Sigmoid colon (tissue), 7 donors: ENCODE measurements around the gene GJE1. TPM values are rescaled to one million over a fixed set of nuclear protein-coding genes. Genes with fewer than 3 reads are reported as not detected.

Experiments
- DNase-seq: peaks from one replicate; pipeline ENCODE4 v3.0.0-alpha.2; 2019
- H3K27ac ChIP-seq, 4 donors: fragments of 200-600 bp; sonication (generic); one replicate each; pipeline ENCODE4 v1.5.1; 2016 to 2019; ENCODE audit warnings: mild to moderate bottlenecking in 1 of 4
- H3K27me3 ChIP-seq, 3 donors: fragments of 200-600 bp; sonication (generic); one replicate each; pipeline ENCODE4 v1.5.1; 2019; ENCODE audit warnings: mild to moderate bottlenecking in 1 of 3
- H3K36me3 ChIP-seq, 4 donors: fragments of 200-600 bp; sonication (generic); one replicate each; pipeline ENCODE4 v1.5.1; 2016 to 2019
- H3K4me1 ChIP-seq, 4 donors: fragments of 200-600 bp; sonication (generic); one replicate each; pipeline ENCODE4 v1.5.1; 2017 to 2019
- H3K4me3 ChIP-seq, 4 donors: fragments of 200-600 bp; sonication (generic); one replicate each; pipeline ENCODE4 v1.5.1; 2017 to 2019; ENCODE audit warnings: mild to moderate bottlenecking in 2 of 4, moderate library complexity in 1 of 4
- H3K9me3 ChIP-seq, 4 donors: fragments of 200-600 bp in 3 of 4; sonication (generic) in 3 of 4; one replicate each; pipeline versions ENCODE4 v1.5.1 to v1.6.1; 2013 to 2019
- EP300 ChIP-seq, 4 donors: sonication (generic); formaldehyde crosslinking; IDR thresholded peaks; one replicate each; pipeline ENCODE4 v1.6.1; 2017; ENCODE audit warnings: antibody characterized with exemption in 4 of 4
- POLR2A ChIP-seq, 2 donors: fragments of 450-650 bp; IDR thresholded peaks; one replicate each; pipeline ENCODE4 v1.6.1; 2016; ENCODE audit warnings: antibody characterized with exemption in 2 of 2, mild to moderate bottlenecking in 2 of 2, moderate library complexity in 2 of 2
- POLR2AphosphoS5 ChIP-seq, 4 donors: sonication (generic); formaldehyde crosslinking; IDR thresholded peaks; one replicate each; pipeline ENCODE4 v1.6.1; 2017; ENCODE audit warnings: antibody characterized with exemption in 4 of 4
- WGBS, 2 donors: extraction: QIAGEN DNeasy Blood & Tissue Kit; methylation state at CpG; one replicate each; pipeline ENCODE4 v1.1.7; 2013; 5-methylcytosine and 5-hydroxymethylcytosine counted together
- intact Hi-C: fragments of 100-400 bp; cut with DNase I; formaldehyde crosslinking; loops from one replicate; pipeline ENCODE4 v1.15.1; 2023
- polyA plus RNA-seq, 3 donors: library from polyadenylated mRNA; stranded (reverse); fragments of 200-250 nt; gene quantifications; one replicate each; pipeline ENCODE4 v1.2.3, GENCODE V29; 2013
- total RNA-seq, 4 donors: library from RNA; depleted of rRNA; stranded (reverse); fragments of >200 nt; gene quantifications; one replicate each; pipeline ENCODE4 v1.1.0, GENCODE V29; 2016
- TF ChIP-seq, protein P1 (sequence below), 4 experiments: fragments of 450-650 bp in 3 of 4; fragments of 200-600 bp in 1 of 4; IDR thresholded peaks; one replicate each; pipeline ENCODE4 v1.5.1; 2016 to 2019; ENCODE audit warnings: antibody characterized with exemption in 4 of 4, mild to moderate bottlenecking in 3 of 4, moderate library complexity in 2 of 4
- donor health status: healthy with polysubstance abuse.
- donor health status: Bipolar disorder and iron deficiency.
- donor health status: healthy.

Gene GJE1
- total and polyA plus RNA-seq, 7 donors, result not detected

DNA sequence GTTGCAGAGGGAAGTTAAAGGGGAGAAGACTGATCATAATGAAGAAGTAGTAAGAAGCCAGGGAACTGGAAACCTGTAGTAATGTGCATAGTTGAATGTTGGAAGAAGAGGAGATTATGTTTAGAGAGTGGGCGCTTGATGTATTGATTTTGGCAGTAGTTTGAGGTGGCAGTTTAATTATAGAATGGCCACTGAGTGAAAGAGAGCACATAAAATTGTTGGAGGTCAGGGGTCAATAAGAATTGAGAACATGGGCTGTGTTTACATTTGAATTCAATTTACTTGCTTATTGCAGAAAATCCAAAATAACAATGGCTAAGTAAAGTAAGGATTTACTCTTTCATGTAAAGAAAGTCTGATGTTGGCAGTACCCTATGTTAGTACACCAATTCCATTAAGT, 30.1 kb downstream of the GJE1 start:
- H3K27me3 ChIP-seq, result no peaks in the 10 kb centered on the region
- H3K4me1 ChIP-seq, result peaks cover 0 to 12% (median 7%) of the 10 kb centered on the region in 4 donors
- no peak for DNase-seq
- TF ChIP-seq POLR2A (IDR thresholded peaks at IDR 0.05) (no peak), POLR2AphosphoS5 (IDR thresholded peaks at IDR 0.05) (no peak), EP300 (IDR thresholded peaks at IDR 0.05) (no peak)
- TF ChIP-seq, protein P1, sequence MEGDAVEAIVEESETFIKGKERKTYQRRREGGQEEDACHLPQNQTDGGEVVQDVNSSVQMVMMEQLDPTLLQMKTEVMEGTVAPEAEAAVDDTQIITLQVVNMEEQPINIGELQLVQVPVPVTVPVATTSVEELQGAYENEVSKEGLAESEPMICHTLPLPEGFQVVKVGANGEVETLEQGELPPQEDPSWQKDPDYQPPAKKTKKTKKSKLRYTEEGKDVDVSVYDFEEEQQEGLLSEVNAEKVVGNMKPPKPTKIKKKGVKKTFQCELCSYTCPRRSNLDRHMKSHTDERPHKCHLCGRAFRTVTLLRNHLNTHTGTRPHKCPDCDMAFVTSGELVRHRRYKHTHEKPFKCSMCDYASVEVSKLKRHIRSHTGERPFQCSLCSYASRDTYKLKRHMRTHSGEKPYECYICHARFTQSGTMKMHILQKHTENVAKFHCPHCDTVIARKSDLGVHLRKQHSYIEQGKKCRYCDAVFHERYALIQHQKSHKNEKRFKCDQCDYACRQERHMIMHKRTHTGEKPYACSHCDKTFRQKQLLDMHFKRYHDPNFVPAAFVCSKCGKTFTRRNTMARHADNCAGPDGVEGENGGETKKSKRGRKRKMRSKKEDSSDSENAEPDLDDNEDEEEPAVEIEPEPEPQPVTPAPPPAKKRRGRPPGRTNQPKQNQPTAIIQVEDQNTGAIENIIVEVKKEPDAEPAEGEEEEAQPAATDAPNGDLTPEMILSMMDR (IDR thresholded peaks at IDR 0.05), result no peak
- no peak overlapping the region for H3K27ac ChIP-seq
- 30 to 71% methylated on average over 1 of the region's 1 CpG for WGBS, 2 donors
- peaks cover 0 to 17% (median 4%) of the 10 kb centered on the region in 4 donors for H3K36me3 ChIP-seq
- H3K4me3 ChIP-seq, result no peak overlapping the region
- H3K9me3 ChIP-seq, result no peaks in the 10 kb centered on the region
- intact Hi-C loops, result no loop called here

DNA sequence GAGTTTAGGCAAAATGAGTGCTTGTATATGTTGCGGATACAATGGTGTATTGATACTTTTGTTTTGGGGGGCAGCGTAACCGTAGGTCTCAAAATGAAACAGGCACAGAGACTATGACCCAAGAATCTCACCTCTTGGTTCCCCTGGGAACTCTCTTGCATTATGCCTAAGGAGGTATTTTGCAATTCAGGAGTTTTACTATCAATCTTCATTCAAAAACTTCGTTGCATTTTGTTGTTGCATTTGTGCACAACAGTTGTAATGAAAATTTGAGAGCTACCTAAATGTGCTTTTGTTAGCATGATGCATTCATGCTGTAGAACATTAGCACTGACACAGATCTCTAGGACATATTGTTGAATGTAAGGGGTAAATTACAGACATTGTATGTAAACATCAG, 32.5 kb downstream of the GJE1 start:
- TF ChIP-seq POLR2AphosphoS5 (IDR thresholded peaks at IDR 0.05) (no peak), POLR2A (IDR thresholded peaks at IDR 0.05) (no peak), EP300 (IDR thresholded peaks at IDR 0.05) (no peak)
- TF ChIP-seq, protein P1 (IDR thresholded peaks at IDR 0.05), result no peak
- Histone ChIP-seq H3K9me3 (no peaks in the 10 kb centered on the region), H3K27me3 (no peaks in the 10 kb centered on the region), H3K27ac (no peak overlapping the region), H3K4me3 (no peak overlapping the region), H3K36me3 (peaks cover 0 to 30% (median 4%) of the 10 kb centered on the region in 4 donors), H3K4me1 (peaks cover 0 to 12% (median 7%) of the 10 kb centered on the region in 4 donors)
- 88 to 90% methylated on average over 4 of the region's 4 CpGs for WGBS, 2 donors
- DNase-seq, result no peak
- intact Hi-C loops, result no loop called here

DNA sequence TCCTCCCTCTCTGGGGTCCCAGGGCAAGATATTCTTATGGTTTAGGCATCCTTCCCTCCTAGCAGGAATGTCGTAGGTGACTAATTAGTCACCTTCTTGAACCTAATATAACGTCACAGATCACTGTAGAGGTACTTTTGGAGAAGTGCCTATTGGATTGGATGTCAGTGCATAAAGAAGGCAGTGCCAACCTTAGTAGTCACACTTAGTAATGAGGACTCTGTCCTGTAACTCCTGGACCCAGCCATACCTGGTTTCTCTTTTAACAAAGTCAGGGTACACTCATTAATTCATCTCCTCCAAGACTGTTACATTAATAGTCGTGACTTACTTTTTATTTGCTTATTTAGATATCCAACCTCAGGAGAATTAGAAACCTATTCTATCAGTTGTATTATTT, 34.3 kb downstream of the GJE1 start:
- H3K4me3 ChIP-seq, result no peak overlapping the region
- intact Hi-C loops, result no loop called here
- peaks cover 4 to 48% (median 10%) of the 10 kb centered on the region in 4 donors for H3K36me3 ChIP-seq
- peaks cover 0 to 12% (median 5%) of the 10 kb centered on the region in 4 donors for H3K4me1 ChIP-seq
- H3K27me3 ChIP-seq, result no peaks in the 10 kb centered on the region
- no peak overlapping the region for H3K27ac ChIP-seq
- no peaks in the 10 kb centered on the region for H3K9me3 ChIP-seq
- no peak for DNase-seq
- TF ChIP-seq, protein P1 (IDR thresholded peaks at IDR 0.05), result no peak
- TF ChIP-seq EP300 (IDR thresholded peaks at IDR 0.05), result no peak
- no peak for TF ChIP-seq POLR2A (IDR thresholded peaks at IDR 0.05)
- WGBS, 2 donors, result 91 to 92% methylated on average over 3 of the region's 3 CpGs

DNA sequence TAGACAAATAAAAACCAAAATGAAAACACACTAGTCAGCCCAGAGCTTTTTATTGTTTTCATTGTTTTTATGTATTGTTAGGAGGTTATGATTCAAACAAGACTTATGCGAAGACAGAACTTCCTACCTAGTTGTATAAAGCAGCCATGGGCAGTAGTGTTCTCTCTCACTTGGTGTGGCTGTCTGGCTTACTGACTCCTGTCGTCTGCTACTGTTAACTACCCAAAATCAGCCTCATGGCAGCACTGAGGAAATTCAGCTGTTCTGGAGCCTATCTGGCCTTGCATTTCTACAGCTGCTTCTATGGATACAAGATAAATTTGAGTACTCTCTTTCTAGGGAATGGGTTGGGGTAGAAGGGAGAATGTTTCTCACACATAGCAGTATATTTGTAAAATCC, 34.8 kb downstream of the GJE1 start:
- Histone ChIP-seq H3K36me3 (peaks cover 4 to 52% (median 10%) of the 10 kb centered on the region in 4 donors), H3K27ac (no peak overlapping the region), H3K4me1 (peaks cover 0 to 8% (median 4%) of the 10 kb centered on the region in 4 donors), H3K9me3 (no peaks in the 10 kb centered on the region), H3K4me3 (no peak overlapping the region), H3K27me3 (no peaks in the 10 kb centered on the region)
- WGBS, 2 donors, result 89 to 94% methylated on average over 2 of the region's 2 CpGs
- TF ChIP-seq EP300 (IDR thresholded peaks at IDR 0.05) (no peak), POLR2A (IDR thresholded peaks at IDR 0.05) (no peak), POLR2AphosphoS5 (IDR thresholded peaks at IDR 0.05) (no peak)
- TF ChIP-seq, protein P1 (IDR thresholded peaks at IDR 0.05), result no peak
- DNase-seq, result no peak
- intact Hi-C loops, result no loop called here

DNA sequence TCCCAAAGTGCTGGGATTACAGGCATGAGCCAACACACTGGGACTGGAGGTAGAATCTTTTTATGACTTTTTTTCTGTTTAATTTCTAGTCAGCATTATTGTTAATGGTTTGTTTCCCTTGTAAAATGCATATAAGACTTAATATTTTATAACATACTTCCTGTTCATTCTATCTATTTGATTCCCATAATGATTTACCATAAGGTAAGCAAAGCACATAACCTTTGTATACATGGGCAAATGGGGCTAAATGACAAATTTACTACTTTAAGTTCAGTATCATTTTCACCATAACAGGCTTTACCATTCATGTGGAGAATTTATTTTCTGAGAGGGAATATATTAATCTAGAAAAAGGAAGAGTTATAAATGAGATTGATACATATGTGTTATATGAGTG, 38.6 kb downstream of the GJE1 start:
- H3K27ac ChIP-seq, result no peak overlapping the region
- intact Hi-C loops, result no loop called here
- TF ChIP-seq EP300 (IDR thresholded peaks at IDR 0.05) (no peak), POLR2A (IDR thresholded peaks at IDR 0.05) (no peak), POLR2AphosphoS5 (IDR thresholded peaks at IDR 0.05) (no peak)
- TF ChIP-seq, protein P1 (IDR thresholded peaks at IDR 0.05), result no peak
- peaks cover 4 to 78% (median 11%) of the 10 kb centered on the region in 4 donors for H3K36me3 ChIP-seq
- H3K4me1 ChIP-seq, result no peaks in the 10 kb centered on the region
- H3K9me3 ChIP-seq, result no peaks in the 10 kb centered on the region
- H3K4me3 ChIP-seq, result no peak overlapping the region
- no peaks in the 10 kb centered on the region for H3K27me3 ChIP-seq
- no peak for DNase-seq
